HG02938 (cell line): Measurements from ENCODE around the gene GMDS.
A peak's percentile ranks its signal among the peaks of the same experiment; 100 is the strongest.

Source experiments
- ATAC-seq: cut with Tn5 transposase; IDR thresholded peaks from one replicate; pipeline ENCODE4 v1.9.1; 2021; ENCODE audit warnings: mild to moderate bottlenecking, moderate library complexity; ENCODE audit not compliant: unreplicated experiment

Gene GMDS

DNA sequence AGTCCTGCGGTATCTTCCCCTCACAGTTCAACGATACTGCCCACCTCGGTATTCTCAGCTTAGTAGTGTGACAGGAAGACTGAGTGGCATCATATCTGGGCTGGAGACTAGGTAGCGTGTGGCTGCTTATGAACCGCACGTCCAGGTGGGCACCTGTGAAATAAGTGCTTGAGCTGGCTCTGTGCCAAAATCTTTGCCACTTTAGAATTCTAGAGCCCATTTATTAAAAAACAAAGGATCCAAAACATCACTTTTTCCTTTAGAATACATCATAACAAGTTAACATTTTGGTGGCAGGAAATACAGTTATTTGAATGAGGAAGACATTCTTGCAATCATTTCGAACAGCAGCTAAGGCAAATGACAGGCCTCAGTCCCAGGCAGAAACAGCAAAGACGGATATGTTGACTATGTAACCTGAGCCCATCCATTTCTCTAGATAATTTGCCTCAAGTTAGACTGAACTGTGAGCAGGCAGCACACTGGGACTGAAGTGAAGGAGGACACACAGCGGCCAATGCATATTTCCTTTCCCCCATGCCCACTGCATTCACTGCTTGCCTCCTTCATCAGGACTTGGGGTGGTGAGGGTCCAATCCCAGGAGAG lies 136.6 kb downstream of the GMDS start:
- ATAC-seq = no peak

DNA sequence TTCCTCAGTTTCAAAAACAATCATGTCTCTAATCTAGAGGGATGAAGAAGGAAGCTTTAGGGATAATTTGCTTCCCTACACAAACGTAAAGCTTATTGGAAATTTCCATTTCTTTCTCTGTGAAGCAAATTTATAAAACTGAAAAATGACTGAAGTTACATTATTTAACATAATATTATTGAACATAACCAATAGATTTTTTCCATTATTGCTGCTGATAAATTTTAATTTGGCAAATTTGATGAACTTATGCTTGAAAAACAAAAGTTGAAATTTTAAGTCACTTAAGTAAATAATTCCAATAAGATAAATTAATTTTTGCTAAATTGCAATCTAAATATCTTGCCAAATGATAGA lies 140.9 kb downstream of the GMDS start:
- ATAC-seq = no peak

DNA sequence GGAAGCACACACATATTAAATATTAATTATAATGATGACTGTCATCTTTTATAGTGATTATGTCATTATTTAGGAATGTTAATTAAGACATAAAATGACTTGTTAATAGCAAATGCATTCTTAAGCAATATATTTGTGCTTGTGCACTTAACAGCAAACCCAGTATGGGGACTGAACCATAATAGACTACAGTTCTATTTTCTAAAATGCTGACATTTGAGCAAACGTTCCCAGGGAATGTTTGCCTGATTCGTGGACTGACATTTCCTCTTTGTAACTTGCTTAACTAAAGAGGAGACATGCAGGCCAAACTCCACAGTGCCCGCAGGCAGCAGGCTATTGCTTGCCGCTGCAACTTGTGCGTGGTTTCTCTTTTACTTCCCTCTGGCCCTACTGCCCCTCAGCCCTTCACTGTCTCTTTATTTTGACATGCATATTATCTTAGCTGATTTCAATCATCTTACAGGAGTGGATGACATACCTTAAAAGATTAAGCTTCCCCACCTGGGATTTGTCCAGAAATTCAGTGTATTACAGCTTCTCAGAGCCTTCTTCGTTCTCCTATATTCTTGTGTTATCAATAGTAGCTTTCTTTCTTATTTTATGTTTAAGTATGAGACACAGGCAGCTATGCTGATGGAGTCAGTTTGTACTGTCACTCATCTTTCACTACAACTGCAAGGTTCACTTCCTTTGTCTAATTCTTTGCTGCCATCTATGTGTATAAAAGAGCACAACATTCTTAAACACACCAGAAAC lies 141.5 kb downstream of the GMDS start:
- no peak for ATAC-seq

DNA sequence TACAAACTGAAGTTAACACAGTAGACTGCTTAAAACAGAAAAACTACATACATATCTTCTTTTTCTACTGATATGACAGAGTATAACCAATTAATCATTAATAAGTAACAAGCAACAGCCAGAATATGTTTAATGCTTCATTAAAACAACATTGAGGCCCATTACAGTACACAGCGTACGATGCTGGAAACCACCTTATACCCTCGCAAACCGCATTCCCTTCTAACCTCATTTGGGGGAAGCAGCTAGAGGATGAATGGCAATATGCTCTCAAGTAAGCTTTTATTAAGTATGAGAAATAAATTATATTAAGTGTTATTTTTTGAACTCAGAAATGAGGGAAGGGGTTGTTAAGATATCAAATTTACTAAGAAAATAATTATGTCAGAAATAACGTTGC lies 142.4 kb downstream of the GMDS start:
- no peak for ATAC-seq

DNA sequence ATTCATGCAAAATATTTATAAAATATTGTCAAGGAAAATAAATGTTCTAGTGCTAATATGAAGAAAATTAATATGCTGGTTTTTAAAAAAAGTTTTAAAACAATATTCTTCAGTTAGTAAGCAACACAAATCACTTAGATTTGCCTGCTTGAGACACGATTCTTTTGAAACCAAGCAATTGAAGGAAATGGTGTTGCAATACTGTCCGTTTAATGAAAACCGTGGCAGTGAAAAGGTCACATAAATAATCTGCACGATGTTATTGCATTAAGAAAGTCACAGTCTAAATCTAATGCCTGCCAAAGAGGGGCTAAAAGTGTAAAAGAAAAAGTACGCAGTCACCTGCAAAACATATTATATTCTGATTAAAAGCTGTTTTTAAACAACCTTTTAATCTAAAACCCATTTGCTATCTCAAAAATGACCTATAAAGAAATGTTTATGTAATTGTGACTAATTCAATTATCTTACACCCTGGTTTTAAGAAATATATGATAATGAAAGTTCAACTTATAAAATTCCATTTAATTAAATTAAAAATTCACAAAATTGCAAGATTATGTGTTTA lies 143.0 kb downstream of the GMDS start:
- ATAC-seq = no peak

DNA sequence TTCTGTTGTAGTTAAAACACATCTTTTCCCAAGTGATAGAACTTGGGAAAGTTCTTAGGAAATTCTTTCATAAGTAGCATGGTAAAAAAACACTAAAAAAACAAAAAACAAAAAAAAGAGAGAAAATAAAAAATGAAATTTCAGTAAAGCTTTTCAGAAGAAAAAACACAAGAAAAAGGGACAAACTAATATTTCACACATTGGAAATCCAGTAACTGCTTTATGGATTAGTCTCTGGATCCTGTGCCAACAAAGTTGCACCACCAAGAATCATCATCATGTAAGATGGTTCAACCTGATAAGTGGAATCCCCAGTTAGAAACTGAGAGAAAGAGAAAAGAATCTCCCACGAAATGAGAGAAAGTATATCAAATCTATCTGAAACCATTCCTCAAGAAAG lies 144.2 kb downstream of the GMDS start:
- ATAC-seq = no peak

DNA sequence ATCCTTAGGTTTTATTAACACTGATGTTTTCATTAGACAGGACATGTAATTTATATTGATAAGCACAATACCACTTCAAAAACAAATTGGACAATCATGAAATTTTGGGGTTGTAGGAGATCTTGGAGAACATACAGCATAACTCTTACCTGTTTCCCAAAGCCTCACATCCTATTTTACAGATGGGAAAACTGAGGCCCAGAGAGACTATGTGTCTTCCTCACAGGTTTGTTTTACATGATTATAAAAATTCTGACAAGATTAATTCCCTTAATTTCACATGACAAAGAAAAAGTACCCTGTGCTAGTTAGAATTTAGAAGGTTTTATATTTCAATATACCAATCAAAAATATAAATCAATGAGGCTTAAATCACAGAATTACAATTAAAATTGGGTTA lies 145.5 kb downstream of the GMDS start:
- no peak for ATAC-seq

DNA sequence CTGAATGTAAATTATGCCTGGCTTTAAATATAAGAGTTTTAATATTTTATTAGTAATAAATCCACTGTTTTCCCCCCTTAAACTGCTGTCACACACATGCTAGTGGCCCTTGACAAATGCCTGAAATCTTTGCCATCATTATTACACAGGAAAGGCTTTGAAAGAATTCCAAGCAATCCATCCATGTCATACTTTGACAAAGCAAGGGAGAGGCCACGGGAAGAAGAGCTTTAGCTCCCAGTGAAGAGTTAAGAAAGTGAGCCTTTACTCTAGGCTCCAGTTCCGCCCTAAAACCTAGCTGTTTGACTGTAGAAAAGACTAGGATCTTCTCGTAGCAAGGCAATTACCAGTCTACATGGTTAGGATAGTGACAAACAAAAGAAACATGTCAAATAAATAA lies 147.9 kb downstream of the GMDS start:
- ATAC-seq = no peak

DNA sequence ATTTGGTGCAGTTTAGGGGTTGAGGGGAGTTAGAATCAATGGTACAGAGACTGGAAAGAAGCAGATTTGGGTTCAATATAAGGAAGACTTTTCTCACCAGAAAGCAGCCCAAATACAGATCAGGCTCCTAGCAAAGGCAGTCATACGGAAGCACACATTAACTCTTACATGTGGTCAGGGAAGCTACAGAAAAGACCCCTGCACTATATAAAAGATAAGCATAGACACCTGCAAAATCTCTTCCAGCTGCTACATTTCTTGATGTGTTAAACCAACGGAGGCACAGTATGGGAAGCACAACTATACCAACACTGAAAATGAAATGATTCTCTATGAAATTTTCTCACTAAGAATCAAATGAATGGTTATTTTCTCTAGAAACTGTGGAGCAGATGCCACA lies 150.8 kb downstream of the GMDS start:
- no peak for ATAC-seq

DNA sequence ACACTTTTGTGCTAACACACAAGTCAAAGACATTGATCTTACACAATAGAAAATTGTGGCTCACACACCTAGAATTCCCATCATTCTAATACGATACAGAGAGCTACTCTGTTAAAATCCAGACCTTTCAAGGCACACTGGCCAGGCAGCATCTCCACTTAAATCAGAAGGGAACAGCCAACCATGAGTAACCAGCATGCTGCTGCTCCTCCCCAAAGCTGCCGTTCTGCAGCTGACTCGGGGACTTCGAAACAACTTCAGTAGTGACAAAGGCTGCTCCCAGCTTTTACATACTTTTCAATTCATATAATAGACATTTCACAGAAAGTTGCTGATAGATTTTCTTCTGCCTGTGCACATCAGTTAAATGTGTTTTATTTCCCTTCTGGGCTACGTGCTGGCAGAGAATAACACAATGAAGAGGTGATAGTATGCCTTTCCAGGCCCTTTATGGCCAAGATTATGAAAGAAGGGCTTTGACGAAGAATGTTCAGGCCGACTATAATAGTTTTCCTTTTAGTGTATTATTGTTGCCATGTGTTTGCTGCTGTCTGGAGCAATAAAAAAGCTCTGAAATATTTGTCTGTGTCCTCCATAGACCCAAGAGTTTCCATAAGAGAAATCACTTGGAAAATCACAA lies 159.0 kb downstream of the GMDS start:
- ATAC-seq = no peak

DNA sequence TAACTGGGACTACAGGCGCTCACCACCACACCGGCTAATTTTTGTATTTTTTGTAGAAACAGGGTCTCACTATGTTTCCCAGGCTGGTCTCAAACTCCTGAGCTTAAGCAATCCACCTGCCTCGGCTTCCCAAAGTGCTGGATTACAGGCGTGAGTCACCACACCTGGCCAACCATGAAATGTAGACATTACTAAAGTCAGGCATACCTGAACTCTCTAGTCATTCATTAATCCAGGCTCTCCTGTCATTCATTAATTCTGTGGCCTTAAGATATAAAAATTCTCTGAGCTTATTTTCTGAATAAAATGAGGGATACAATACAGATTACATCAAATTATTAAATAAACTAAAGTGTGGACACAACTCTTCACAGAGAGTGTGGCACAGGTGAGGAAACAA lies 159.7 kb downstream of the GMDS start:
- ATAC-seq = no peak

DNA sequence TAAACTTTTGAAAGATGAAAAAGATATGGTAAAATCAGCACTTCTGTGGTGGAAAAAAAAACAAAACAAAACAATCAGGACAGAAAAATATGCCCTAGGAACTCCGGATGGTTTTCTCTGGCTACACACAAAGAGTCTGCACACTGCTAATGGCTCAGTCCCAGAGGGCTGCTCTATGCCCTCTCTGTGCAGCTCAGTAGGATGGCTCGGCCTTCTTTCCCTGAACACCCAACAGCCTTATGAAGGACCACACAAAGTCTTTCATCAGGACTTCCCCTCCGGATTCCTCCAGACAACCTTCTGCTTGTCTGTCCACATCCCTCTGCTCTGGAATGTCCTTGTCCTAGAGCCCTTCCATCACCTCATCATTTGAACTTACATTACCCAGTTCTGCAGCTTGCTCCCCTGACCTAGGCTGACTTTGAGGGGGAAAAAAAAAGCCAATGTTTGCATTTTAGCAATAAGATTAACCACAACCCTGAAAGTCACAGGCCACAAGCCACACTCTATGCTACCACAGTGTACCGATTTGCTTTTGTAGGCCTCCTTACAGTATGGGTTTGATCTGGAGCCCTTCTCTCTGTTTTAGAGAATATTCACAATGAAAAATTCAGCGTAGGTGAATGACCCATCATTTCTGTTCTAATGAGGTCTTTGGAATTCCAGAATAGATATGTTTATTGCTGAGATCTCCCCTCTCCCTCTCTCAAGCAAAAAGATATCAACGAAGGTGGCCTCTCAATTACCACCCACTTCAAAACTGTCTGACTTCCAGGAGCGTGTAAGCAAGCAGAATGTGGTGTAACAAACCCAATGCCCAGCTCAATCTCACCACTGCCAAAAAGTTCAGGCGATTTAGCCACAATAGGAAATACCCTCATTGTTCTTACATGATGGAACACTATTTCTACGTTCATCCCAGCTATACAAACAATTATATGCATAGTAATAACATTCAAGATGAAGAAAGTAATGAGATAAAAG lies 164.0 kb downstream of the GMDS start:
- ATAC-seq = peak; percentile 89

DNA sequence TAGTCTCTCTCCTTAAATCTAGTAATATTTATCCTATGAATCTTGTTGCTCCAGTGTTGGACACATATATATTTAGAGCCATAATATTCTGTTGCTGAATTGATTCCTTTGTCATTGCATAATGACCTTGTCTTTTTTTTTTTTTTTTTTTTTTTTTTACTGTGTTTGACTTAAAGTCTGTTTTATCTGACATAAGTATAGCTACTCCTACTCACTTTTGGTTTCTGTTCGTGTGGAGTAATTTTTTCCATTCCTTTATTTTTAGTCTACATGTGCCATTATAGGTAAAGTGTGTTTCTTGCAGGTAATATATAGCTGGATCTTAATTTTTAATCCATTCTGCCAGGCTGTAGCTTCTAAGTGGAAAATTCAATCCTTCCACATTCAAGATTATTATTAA lies 166.5 kb downstream of the GMDS start:
- no peak for ATAC-seq

DNA sequence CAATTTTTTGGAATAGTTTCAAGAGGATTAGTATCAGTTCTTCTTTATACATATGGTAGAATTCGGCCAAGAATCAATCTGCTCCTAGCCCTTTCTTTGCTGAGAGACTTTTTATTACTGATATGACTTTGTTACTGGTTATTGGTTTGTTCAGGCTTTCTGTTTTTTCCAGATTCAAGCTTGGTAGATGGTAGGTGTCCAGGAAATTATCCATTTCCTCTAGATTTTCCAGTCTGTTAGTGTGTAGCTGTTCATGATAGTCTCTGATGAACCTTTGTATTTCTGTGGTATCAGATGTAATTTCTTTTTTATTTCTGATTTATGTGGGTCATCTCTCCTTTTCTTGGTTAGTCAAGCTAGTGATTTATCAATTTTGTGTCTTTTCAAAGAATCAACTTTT lies 167.6 kb downstream of the GMDS start:
- no peak for ATAC-seq

DNA sequence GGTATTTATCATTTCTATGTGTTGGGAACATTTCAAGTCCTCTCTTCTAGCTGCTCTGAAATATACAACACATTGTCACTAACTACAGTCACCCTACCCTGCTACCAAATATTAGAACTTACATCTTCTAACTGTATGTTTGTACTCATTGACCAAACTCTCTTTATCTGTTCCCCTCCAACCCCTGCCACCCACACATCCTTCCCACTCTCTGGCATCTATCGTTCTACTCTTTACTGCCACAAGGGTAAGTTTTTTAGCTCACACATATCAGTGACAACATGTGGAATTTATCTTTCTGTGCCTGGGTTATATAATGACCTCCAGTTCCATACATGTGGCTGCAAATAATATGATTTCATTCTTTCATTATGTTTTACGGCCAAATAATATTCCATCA lies 171.9 kb downstream of the GMDS start:
- no peak for ATAC-seq

DNA sequence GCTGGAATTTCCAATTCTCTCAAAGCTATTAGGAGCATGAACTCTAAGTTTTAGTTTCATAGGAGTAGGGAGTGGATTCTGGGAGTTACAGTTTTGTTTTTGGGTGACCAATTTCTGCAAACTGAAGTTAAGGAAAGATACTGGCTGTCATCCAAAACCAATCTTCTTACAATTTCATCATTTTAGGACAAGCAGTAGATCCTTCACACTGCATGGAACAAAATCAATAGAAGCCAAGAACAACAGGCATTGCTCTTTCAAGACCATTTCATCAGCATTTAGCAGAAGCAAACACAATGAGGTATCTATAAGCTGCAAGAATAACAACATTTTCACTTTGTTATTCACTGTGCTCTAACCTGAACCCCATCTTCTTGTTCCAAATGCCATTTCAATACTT lies 173.0 kb downstream of the GMDS start:
- ATAC-seq = no peak

DNA sequence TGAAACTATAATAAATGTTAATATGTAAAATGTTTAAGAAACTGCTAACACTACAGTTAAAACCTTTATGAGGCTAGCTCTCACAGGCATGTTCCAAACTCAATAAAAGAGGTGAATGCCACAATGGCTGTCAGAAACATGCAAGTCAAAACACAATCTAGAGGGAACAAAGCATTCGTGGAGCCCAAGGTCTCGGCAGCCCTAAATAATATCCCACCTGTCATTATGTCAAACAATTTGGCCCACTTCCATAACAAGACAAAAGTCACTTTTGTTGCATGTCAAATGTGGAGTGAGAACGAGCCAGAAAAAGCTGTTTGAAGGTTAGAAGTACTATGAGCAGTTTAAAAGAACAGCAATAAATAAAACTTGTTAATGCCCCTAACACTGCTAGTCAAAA lies 181.9 kb downstream of the GMDS start:
- ATAC-seq = no peak

DNA sequence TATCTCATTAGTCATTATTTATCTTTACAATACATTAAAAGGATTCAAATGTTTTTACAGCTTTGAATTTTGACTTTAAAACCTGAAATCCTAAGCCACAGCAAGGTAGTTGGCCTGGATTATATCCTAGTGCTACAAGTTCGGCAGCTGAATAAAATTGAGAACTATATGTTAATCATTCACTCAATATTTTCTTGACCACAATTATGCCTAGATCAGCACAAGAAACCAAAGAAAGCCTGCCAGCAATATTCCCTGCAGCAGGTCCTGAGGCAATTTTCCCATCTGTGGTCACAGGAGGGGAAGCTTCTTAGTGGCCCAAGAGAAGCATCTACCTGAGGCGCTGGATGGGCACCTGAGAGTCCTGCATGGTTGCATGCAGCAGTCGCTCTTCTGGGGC lies 183.5 kb downstream of the GMDS start:
- no peak for ATAC-seq

DNA sequence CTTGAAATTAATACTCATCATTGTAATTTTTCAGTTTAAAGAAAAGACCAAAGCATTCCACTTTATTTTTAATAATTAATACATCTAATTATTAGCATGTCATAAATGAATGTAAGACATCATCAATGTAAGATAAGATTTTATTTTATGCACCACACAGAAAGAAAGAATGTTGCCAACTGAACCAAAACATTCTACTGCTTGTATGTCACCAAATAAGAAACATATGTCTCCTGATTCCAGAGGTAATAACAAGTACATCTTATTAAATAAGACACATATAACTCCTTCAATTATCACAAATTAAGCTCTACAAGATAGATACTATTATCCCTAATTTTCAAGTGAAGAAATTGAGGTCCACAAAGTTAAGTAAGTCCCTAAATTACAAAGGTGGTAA lies 189.5 kb downstream of the GMDS start:
- ATAC-seq = no peak

DNA sequence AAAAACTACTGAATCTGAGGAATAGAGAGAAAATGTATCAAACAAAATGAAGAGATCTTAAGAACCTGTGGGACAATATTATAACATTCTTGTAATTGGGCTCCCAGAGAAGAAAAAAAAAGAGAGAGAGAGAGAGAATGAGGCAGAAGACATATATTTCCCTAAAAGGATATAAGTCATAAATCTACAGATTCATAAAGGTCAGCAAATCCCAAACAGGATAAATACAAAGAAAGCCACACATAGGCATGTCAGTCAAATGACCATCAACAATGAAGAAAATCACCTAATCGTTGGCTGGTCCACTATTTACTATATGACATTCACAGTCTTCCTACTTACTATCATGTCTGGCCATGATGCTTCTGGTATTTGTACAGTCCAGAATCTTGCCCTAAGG lies 190.3 kb downstream of the GMDS start:
- ATAC-seq = no peak

DNA sequence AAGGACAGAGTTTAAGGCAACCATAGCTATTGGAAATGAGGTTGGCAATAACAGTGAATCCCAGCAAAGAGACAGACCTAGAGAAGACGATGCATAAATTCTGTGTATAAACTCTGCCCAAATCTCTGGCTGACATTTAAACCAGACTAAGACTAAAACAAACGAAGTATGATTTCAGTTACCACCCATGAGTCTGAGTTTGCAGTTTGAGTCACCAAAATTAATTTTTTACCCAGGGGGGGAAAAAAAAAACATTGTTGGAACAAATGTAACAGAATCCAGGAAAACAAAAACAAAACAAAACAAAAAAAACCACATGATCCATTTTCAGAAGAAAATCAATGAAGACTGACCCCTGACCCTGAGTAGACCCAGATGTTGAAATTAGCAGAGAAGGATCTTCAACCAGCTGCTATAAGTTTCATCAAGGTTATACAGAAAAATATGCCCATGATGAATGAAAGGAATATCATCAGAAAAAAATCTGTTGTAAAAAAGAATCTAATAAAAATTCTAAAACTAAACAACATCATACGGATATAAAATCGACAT lies 190.8 kb downstream of the GMDS start:
- ATAC-seq = no peak
